ENCODE data around the gene PRELID1.
"Not testable (repeated sequence)": the region's sequence is repeated elsewhere in the genome, so short reads cannot be mapped to it uniquely, and the experiment has no call there.

The PRELID1 gene

DNA sequence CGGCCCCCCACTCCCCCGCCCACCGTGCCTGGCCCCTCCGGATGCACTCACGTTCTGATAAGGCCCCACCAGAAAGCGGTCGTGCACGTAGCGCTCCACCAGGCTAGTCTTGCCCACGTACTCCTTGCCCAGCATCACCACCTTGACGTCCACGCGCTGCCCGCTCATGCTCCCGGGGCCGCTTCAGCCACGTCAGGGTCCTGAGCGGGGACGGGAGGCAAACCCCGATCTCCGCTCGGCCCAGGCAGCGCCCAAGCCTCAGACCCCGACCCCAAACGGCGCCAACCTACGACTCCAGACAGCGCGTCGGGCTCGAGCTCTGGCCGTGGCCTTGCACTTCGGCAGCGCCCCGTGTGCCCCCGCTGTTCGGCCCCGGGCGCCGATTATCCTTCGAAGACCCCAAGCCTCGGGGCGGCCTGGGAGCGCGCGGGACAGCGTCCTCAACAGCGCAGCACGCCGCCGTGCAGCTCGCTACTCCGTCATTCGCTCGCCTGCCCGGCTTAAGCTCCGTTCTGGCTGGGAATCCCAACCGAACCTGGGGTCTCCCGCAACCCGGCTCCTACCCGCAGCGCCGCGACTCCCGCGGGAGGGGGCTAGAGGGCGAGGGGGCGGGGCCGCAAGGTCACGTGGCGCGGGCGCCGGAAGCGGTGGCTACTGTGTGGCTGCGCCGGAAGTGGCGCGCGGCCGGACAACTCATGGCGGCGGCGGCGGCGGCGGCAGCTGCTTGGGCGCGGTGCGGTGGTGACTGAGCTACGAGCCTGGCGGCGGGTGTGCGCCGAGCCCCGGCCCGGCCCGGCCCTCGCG is at the start of gene PRELID1, which contains the start of gene RAB24:
TSS of gene PRELID1 (plus strand) at position 679 of the 804 bp plus-strand sequence. CDS start 187 bp downstream, outside the sequence.
TSS of gene RAB24 (minus strand) at position 599 of the 804 bp plus-strand sequence. CDS start at position 168, 431 bp downstream.
- peak; percentile 91 for DNase-seq (ENCODE audit: low read depth)

GRCh38 chr5:177256296-177256695 is 47.3 kb upstream of the PRELID1 start:
- peak; percentile 22 for DNase-seq (ENCODE audit: low read depth)

DNA sequence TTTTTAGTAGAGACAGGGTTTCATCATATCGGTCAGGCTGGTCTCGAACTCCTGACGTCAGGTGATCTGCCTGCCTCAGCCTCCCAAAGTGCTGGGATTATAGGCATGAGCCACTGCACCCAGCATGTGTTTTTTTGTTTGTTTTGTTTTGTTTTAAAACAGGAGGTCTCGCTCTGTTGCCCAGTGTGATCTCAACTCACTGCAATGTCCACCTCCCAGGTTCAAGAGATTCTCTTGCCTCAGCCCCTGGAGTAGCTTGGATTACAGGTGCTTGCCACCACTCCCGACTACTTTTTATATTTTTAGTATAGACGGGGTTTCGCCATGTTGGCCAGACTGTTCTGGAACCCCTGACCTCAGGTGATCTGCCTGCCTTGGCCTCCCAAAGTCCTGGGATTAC is 44.9 kb upstream of the PRELID1 start:
- DNase-seq (ENCODE audit: low read depth) = not testable (repeated sequence)

DNA sequence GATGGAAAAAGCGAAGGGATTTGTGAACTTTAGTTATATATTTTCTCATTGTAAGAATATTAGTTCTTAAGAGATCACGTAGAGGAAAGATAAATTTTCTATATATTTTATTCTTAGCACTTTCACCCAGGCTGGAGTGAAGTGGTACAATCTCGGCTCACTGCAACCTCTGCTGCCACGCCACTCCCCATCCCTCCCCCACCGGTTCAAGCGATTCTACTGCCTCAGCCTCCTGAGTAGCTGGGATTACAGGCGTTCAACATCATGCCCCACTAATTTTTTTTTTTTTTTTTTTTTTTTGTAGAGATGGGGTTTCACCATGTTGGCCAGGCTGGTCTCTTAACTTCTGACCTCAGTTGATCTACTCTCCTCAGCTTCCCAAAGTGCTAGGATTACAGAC is 42.6 kb upstream of the PRELID1 start:
- DNase-seq (ENCODE audit: low read depth) = no peak

GRCh38 chr5:177261510-177261909 is 42.1 kb upstream of the PRELID1 start:
- no peak for DNase-seq (ENCODE audit: low read depth)

GRCh38 chr5:177264178-177264577 is 39.4 kb upstream of the PRELID1 start:
- no peak for DNase-seq (ENCODE audit: low read depth)

- no peak for DNase-seq (ENCODE audit: low read depth)
These were observed 38.2 kb upstream of the PRELID1 start for GRCh38 chr5:177265395-177265794.

- no peak for DNase-seq (ENCODE audit: low read depth)
These were observed 34.2 kb upstream of the PRELID1 start for GRCh38 chr5:177269232-177269895.

DNA sequence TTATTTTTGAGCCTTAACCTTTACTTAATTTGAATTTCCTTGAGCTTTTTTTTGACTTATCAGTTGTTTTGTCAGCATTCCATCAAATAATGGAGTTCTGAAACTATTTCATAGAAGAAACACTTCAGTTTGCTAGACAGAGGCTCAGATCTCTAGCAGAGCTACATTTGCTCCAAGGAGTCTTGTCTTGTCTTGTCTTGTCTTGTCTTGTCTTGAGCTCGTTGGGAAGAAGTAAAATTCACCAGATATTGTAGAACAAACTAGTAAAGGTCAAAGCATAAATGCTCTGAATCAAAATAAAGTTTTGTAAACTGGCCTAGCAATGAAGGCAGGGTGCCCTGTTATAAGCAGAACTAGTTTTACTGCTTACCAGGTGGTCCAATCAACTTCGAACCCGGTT is 33.6 kb upstream of the PRELID1 start:
- DNase-seq (ENCODE audit: low read depth) = no peak

DNA sequence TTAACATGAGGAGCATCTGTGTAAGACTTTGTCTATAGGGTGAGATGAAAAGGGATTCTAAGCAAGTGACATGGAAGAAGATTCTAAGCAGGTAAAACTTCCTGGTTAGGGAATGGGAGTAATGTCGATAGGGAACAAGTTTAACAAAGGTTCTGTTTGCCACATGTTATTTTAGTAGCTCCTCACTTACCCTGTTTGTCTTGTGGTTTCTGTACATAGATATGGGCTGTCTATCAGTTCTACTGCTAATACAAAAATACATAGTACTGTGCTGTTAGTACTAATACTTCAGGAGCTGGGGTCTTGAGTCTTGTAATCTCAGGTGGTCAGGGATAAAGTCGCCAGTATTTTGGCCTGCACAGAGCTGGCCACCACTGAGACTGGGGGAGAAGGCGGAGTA is 32.9 kb upstream of the PRELID1 start:
- DNase-seq (ENCODE audit: low read depth) = no peak

DNA sequence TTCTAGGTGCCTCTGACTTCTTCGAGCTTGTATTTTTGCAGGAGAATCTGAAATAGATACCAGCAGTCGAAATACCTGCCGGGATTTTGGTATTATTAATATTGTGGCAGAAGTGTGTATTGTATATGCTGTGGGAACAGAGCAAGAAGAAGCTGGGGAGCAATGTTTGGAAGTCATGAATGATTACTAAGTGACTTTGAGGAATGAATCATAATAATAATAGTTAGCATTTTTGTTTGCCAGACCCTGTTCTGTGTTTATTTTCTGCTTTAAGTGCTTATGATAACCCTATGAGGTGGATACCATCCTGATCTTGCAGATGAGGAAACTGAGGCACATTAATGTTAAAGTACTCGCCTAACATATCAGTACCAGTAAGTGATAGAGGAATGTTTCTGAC is 32.5 kb upstream of the PRELID1 start:
- DNase-seq (ENCODE audit: low read depth) = peak; percentile 26

DNA sequence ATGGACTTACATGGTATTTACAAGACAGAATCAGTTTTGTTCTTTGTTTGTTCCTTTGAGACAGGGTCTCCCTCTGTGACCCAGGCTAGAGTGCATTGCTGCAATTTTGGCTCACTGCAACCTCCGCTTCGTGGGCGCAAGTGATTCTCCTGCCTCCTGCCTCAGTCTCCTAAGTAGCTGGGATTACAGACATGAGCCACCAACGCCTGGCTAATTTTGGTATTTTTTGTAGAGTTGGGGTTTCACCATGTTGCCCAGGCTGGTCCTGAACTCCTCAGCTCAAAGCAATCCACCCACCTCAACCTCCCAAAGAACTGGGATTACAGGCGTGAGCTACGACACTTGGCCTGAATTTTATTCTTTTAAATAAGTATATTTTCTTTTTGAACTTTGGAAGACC is 27.7 kb upstream of the PRELID1 start:
- no peak for DNase-seq (ENCODE audit: low read depth)

- DNase-seq (ENCODE audit: low read depth) = no peak
These were observed 26.7 kb upstream of the PRELID1 start for GRCh38 chr5:177276886-177277285.

DNA sequence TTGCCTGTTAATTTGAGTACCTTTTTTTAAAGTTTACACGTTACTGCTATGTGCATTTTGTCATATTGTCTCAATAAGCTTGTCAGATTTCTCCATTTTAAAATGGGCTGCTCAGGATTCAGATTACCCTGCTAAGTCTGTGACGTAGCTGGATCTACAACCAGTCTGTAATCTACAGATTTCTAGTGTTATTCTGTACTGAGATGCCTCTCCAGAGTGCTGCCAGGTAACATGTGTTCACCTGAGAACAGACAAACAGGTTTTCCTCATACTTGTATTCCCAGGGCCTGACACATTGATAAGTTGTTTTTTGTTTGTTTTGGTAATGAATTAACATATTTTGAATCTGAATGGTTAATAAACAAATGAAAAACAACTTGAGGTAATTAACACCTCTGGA is 15.4 kb upstream of the PRELID1 start:
- no peak for DNase-seq (ENCODE audit: low read depth)

DNA sequence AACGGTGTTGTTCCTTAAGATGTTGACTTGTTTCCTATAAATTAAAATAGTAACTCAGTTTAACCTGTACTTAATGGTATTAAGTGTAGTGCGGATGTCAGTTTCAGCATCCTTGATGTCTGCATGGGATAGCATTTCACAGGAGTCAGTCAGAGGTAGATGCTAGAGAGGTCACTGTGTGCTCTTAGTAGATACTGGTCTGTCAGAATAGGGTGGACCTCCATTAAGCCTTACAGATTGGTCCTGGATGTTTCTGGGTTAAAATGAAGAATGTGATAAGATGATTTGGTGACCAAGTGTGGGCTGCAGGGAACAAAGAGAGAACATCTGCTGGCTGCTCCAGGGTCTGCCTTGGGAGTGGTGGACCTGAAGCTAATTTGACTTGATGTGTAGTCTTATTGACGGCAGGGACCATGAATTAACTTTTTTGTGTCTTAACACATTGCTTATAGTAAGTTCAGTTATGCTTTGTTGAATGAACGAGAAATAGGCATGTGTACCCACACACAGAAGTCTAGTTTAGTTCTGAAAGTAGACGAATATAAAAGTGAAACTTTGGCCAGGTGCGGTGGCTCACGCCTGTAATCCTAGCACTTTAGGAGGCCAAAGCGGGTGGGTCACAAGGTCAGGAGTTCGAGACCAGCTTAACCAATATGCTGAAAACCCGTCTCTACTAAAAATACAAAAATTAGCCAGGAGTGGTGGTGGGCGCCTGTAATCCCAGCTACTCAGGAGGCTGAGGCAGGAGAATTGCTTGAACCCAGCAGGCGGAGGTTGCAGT is 12.6 kb upstream of the PRELID1 start:
- DNase-seq (ENCODE audit: low read depth) = no peak

GRCh38 chr5:177291735-177292134 is 11.9 kb upstream of the PRELID1 start:
- DNase-seq (ENCODE audit: low read depth) = no peak

- DNase-seq (ENCODE audit: low read depth) = no peak
These were observed 9.6 kb upstream of the PRELID1 start for GRCh38 chr5:177293819-177294581.

- no peak for DNase-seq (ENCODE audit: low read depth)
These were observed 9.0 kb upstream of the PRELID1 start for GRCh38 chr5:177294632-177295031.

GRCh38 chr5:177295924-177296323 is 7.7 kb upstream of the PRELID1 start:
- DNase-seq (ENCODE audit: low read depth) = no peak

- no peak for DNase-seq (ENCODE audit: low read depth)
These were observed 7.0 kb upstream of the PRELID1 start for GRCh38 chr5:177296581-177296980.

GRCh38 chr5:177297922-177298321 is 5.7 kb upstream of the PRELID1 start:
- no peak for DNase-seq (ENCODE audit: low read depth)

- no peak for DNase-seq (ENCODE audit: low read depth)
These were observed 3.9 kb upstream of the PRELID1 start for GRCh38 chr5:177299697-177300096.

All from ELR (cell line).